SK-N-SH (cell line): ENCODE measurements around the gene NBEAL2. TPM values are rescaled to one million over a fixed set of nuclear protein-coding genes. Genes with fewer than 3 reads are reported as not detected.

Experiments
- CTCF ChIA-PET: fragments of 300-600, 350-600 bp; formaldehyde crosslinking; extraction: SDS; loops from one replicate; lab custom pipeline; 2021; lab: Yijun Ruan, JAX
- POLR2A ChIA-PET: fragments of 350-600 bp; sonication (Branson Sonifier 250); formaldehyde crosslinking; extraction: SDS; loops from one replicate; lab custom pipeline; 2020; ENCODE audit warnings: antibody characterized with exemption, inconsistent platforms; lab: Yijun Ruan, JAX
- DNase-seq: peaks from one replicate; pipeline ENCODE4 v3.0.0; 2012
- H2AFZ ChIP-seq: fragments of 200-600 bp; sonication (generic); 2 replicates; pipeline ENCODE4 v1.8.1; 2016; ENCODE audit warnings: antibody characterized with exemption, mild to moderate bottlenecking, low read depth
- H3F3A ChIP-seq: fragments of 200-600 bp; sonication (generic); replicated peaks from 2 replicates; pipeline ENCODE3; 2016; ENCODE audit warnings: antibody characterized with exemption, mild to moderate bottlenecking; ENCODE audit not compliant: insufficient read depth
- H3K27ac ChIP-seq, 2 experiments: fragments of 200-500 bp in 1 of 2; fragments of 200-600 bp in 1 of 2; sonication (Bioruptor generic) in 1 of 2; sonication (generic), shearing (Covaris generic) in 1 of 2; 2 replicates each; pipeline versions ENCODE4 v1.5.1 to v1.6.1; 2014 to 2016; ENCODE audit warnings: low read depth in 2 of 2, inconsistent platforms in 1 of 2, low read length in 1 of 2, mild to moderate bottlenecking in 1 of 2, mixed read lengths in 1 of 2
- H3K27me3 ChIP-seq: fragments of 200-600 bp; sonication (generic), shearing (Covaris generic); 2 replicates; pipeline ENCODE4 v1.6.1; 2016; ENCODE audit warnings: mixed run types; ENCODE audit not compliant: insufficient read depth
- H3K36me3 ChIP-seq, 2 experiments: fragments of 200-500 bp in 1 of 2; fragments of 200-600 bp in 1 of 2; sonication (Bioruptor generic) in 1 of 2; sonication (generic) in 1 of 2; replicated peaks in 1 of 2; 2 replicates each; pipeline versions ENCODE3 to v1.5.1; 2014 to 2016; ENCODE audit warnings: low read length in 1 of 2, mild to moderate bottlenecking in 1 of 2; ENCODE audit not compliant: insufficient read depth in 2 of 2, control insufficient read depth in 1 of 2
- H3K4me1 ChIP-seq, 2 experiments: fragments of 200-500 bp in 1 of 2; fragments of 200-600 bp in 1 of 2; sonication (Bioruptor generic) in 1 of 2; sonication (generic), shearing (Covaris generic) in 1 of 2; 2 replicates each; pipeline versions ENCODE4 v1.5.1 to v1.6.1; 2014 to 2016; ENCODE audit warnings: low read depth in 1 of 2, low read length in 1 of 2, mixed run types in 1 of 2; ENCODE audit not compliant: insufficient read depth in 2 of 2, control insufficient read depth in 1 of 2
- H3K4me2 ChIP-seq: fragments of 200-600 bp; sonication (generic), shearing (Covaris generic); 2 replicates; pipeline ENCODE4 v1.6.1; 2017; ENCODE audit warnings: mixed run types
- H3K4me3 ChIP-seq, 2 experiments: fragments of 200-500 bp in 1 of 2; fragments of 200-600 bp in 1 of 2; sonication (Bioruptor generic) in 1 of 2; sonication (generic), shearing (Covaris generic) in 1 of 2; 2 replicates each; pipeline versions ENCODE4 v1.5.1 to v1.8.1; 2014 to 2016; ENCODE audit warnings: low read depth in 2 of 2, inconsistent platforms in 1 of 2, low read length in 1 of 2, mild to moderate bottlenecking in 1 of 2, mixed read lengths in 1 of 2, moderate library complexity in 1 of 2
- H3K79me2 ChIP-seq: fragments of 200-600 bp; sonication (generic); 2 replicates; pipeline ENCODE4 v1.8.1; 2017; ENCODE audit warnings: mild to moderate bottlenecking; ENCODE audit not compliant: insufficient read depth
- H3K9ac ChIP-seq: fragments of 200-600 bp; sonication (generic); 2 replicates; pipeline ENCODE4 v1.6.1; 2017; ENCODE audit warnings: mixed run types
- H3K9me2 ChIP-seq: fragments of 200-600 bp; sonication (generic); 2 replicates; pipeline ENCODE4 v1.6.1; 2017; ENCODE audit warnings: mixed run types
- H3K9me3 ChIP-seq: fragments of 200-600 bp; sonication (generic); 2 replicates; pipeline ENCODE4 v1.6.1; 2017; ENCODE audit warnings: mixed run types, mild to moderate bottlenecking, moderate library complexity
- H4K20me1 ChIP-seq: fragments of 200-600 bp; sonication (generic); 2 replicates; pipeline ENCODE4 v1.6.1; 2017; ENCODE audit warnings: mild to moderate bottlenecking, mixed run types; ENCODE audit not compliant: insufficient read depth
- ELF1 ChIP-seq: IDR thresholded peaks from 2 replicates; pipeline ENCODE4 v1.4.0; 2012
- FOSL2 ChIP-seq: IDR thresholded peaks from 2 replicates; pipeline ENCODE4 v1.4.0; 2012; ENCODE audit warnings: low read depth, mild to moderate bottlenecking, moderate library complexity, borderline replicate concordance
- GATA2 ChIP-seq: sonication (generic); formaldehyde crosslinking; IDR thresholded peaks from 2 replicates; pipeline ENCODE4 v1.5.0; 2020; ENCODE audit warnings: mild to moderate bottlenecking, missing genetic modification reagents
- IRF3 ChIP-seq: fragments of 150-350 bp; IDR thresholded peaks from 2 replicates; pipeline ENCODE4 v1.6.1; 2016; ENCODE audit warnings: mild to moderate bottlenecking, low read depth, low read length
- JUND ChIP-seq: IDR thresholded peaks from 2 replicates; pipeline ENCODE4 v1.4.0; 2012
- MAX ChIP-seq: IDR thresholded peaks from 2 replicates; pipeline ENCODE4 v1.4.0; 2012; ENCODE audit warnings: low read depth
- NFIC ChIP-seq: IDR thresholded peaks from 2 replicates; pipeline ENCODE4 v1.4.0; 2012; ENCODE audit warnings: borderline replicate concordance
- POLR2AphosphoS5 ChIP-seq: IDR thresholded peaks from 2 replicates; pipeline ENCODE4 v1.6.1; 2012; ENCODE audit warnings: low read depth, low read length
- RAD21 ChIP-seq: IDR thresholded peaks from 2 replicates; pipeline ENCODE4 v1.6.1; 2012; ENCODE audit warnings: mild to moderate bottlenecking, low read length
- RCOR1 ChIP-seq: fragments of 150-350 bp; IDR thresholded peaks from 2 replicates; pipeline ENCODE4 v1.6.1; 2017; ENCODE audit warnings: antibody characterized with exemption, low read length
- RXRA ChIP-seq: IDR thresholded peaks from 2 replicates; pipeline ENCODE4 v1.4.0; 2012; ENCODE audit warnings: low read depth, mild to moderate bottlenecking, borderline replicate concordance
- SIN3A ChIP-seq: IDR thresholded peaks from 2 replicates; pipeline ENCODE4 v1.6.1; 2012; ENCODE audit warnings: low read depth, mild to moderate bottlenecking, low read length, moderate library complexity, borderline replicate concordance
- YY1 ChIP-seq: IDR thresholded peaks from 2 replicates; pipeline ENCODE4 v1.4.0; 2012; ENCODE audit warnings: low read depth, mild to moderate bottlenecking
- WGBS: methylation state at CpG from one replicate; pipeline ENCODE4 v1.1.6; 2017; ENCODE audit warnings: low lambda C conversion rate; 5-methylcytosine and 5-hydroxymethylcytosine counted together
- polyA plus RNA-seq, 3 experiments: library from polyadenylated mRNA; depleted of rRNA; stranded (reverse); fragments of >200 nt; gene quantifications; 2 replicates each; pipeline ENCODE4 v1.2.3, GENCODE V29; 2012

The NBEAL2 gene
- polyA plus RNA-seq, 1 of the 3 experiments (the other 2 are of a cell fraction): 20.3 TPM

- TF ChIP-seq NFIC: no peak
- no peak for TF ChIP-seq RXRA
- TF ChIP-seq RCOR1: no peak
- TF ChIP-seq ELF1: no peak
- no peak for TF ChIP-seq POLR2AphosphoS5
- no peak for TF ChIP-seq SIN3A
- no peak for TF ChIP-seq IRF3
- no peak for TF ChIP-seq FOSL2
- TF ChIP-seq GATA2 (CRISPR knock-in tag): no peak
- no peak for TF ChIP-seq RAD21
- TF ChIP-seq MAX: no peak
These were observed 24.2 kb downstream of the NBEAL2 start (continued) for GRCh38 chr3:47003461-47004368.

DNA sequence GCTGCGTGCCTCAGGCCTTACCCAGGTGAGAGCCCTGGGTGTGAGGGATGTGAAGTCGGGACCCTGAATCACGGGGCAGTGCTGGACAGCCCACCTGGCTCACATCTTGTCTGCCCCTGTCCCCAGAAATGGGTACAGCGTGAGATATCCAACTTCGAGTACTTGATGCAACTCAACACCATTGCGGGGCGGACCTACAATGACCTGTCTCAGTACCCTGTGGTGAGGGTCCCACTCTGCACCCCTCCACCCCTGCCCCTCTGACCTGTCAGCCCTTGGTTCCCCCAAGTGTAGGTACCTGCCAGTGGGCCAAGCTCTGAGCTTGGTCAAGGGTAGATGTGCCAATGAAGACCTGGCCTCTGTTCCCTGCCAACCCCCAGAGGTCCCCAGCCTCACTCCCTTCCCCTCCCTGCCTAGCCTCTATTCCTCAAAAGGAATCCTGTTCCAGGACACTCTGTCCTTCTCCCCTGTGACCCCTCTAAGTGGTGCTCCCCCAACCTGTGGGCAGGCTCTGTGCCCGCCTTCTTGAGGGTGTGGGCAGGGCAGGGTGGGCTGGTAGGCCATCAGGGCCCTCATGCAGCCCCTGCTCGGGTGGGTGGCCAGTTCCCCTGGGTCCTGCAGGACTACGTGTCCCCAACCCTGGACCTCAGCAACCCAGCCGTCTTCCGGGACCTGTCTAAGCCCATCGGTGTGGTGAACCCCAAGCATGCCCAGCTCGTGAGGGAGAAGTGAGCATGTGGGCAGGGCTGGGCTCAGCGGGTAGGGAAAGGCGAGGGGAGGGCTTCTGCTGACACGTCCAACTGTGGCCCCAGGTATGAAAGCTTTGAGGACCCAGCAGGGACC, 25.1 kb downstream of the NBEAL2 start:
- H3K27me3 ChIP-seq: no peaks in the 10 kb centered on the region
- H3K9ac ChIP-seq: no peak overlapping the region
- no peaks in the 10 kb centered on the region for H4K20me1 ChIP-seq
- no peaks in the 10 kb centered on the region for H3K9me3 ChIP-seq
- no peaks in the 10 kb centered on the region for H3K9me2 ChIP-seq
- POLR2A ChIA-PET: no interaction called here
- no peak for TF ChIP-seq JUND
- TF ChIP-seq YY1: no peak
- TF ChIP-seq, all 33 proteins: peak for 0
- CTCF ChIA-PET: interaction anchor here (0.6 to 4.7 kb wide), 5 partner anchors 8 to 646 kb away, joined by 3 to 16 read pairs (median 5); no protein-coding TSS in a partner anchor
- peak; percentile 21 for DNase-seq
- Histone ChIP-seq H3K79me2 (no peaks in the 10 kb centered on the region), H2AFZ (no peak overlapping the region), H3K36me3 (peaks cover 0 to 9% of the 10 kb centered on the region in 2 experiments), H3K27ac (no peak overlapping the region), H3K4me2 (no peak overlapping the region), H3K4me3 (no peak overlapping the region), H3F3A (no peaks in the 10 kb centered on the region), H3K4me1 (peaks cover 0 to 11% of the 10 kb centered on the region in 2 experiments; a peak in 1 of 4 replicates)
- WGBS: over 99% methylated on average over 12 of the region's 17 CpGs
